ENCODE measurements around the gene DBI. TPM values are rescaled to one million over a fixed set of nuclear protein-coding genes. Genes with fewer than 3 reads are reported as not detected.

The DBI gene
- total RNA-seq, 1 donor from 2014 or later, result 11.2 TPM

- H3K9me3 ChIP-seq, result no peaks in the 10 kb centered on the region
- H3K27me3 ChIP-seq, result no peaks in the 10 kb centered on the region
- H3K27ac ChIP-seq, result no peak overlapping the region
- no peaks in the 10 kb centered on the region for H3K4me1 ChIP-seq
- no peak overlapping the region for H3K4me3 ChIP-seq
- intact Hi-C loops (cut with DNase I), result no loop called here
- DNase-seq (ENCODE audit: low spot score in 2 of 2), result no peak
- TF ChIP-seq CTCF (IDR thresholded peaks at IDR 0.05), result no peak
- no peaks in the 10 kb centered on the region for H3K36me3 ChIP-seq
Measured at GRCh38 chr2:119414894-119415293, 48.1 kb downstream of the DBI start.

GRCh38 chr2:119415630-119416029, 48.9 kb downstream of the DBI start:
- H3K9me3 ChIP-seq, result no peaks in the 10 kb centered on the region
- no peak for TF ChIP-seq CTCF (IDR thresholded peaks at IDR 0.05)
- no peak overlapping the region for H3K4me3 ChIP-seq
- H3K36me3 ChIP-seq, result no peaks in the 10 kb centered on the region
- no peak overlapping the region for H3K27ac ChIP-seq
- no peaks in the 10 kb centered on the region for H3K4me1 ChIP-seq
- no peak for DNase-seq (ENCODE audit: low spot score in 2 of 2)
- no peaks in the 10 kb centered on the region for H3K27me3 ChIP-seq
- intact Hi-C loops (cut with DNase I), result no loop called here

GRCh38 chr2:119416299-119416923, 49.6 kb downstream of the DBI start:
- TF ChIP-seq CTCF (IDR thresholded peaks at IDR 0.05), result no peak
- Histone ChIP-seq H3K27me3 (no peaks in the 10 kb centered on the region), H3K36me3 (no peaks in the 10 kb centered on the region), H3K4me1 (no peaks in the 10 kb centered on the region), H3K4me3 (no peak overlapping the region), H3K9me3 (no peaks in the 10 kb centered on the region), H3K27ac (no peak overlapping the region)
- DNase-seq (ENCODE audit: low spot score in 2 of 2), result no peak
- intact Hi-C loops (cut with DNase I), result no loop called here

- Histone ChIP-seq H3K4me1 (no peaks in the 10 kb centered on the region), H3K27me3 (no peaks in the 10 kb centered on the region), H3K4me3 (no peak overlapping the region), H3K27ac (no peak overlapping the region), H3K9me3 (no peaks in the 10 kb centered on the region), H3K36me3 (no peaks in the 10 kb centered on the region)
- no peak for DNase-seq (ENCODE audit: low spot score in 2 of 2)
- intact Hi-C loops (cut with DNase I), result no loop called here
- TF ChIP-seq CTCF (IDR thresholded peaks at IDR 0.05), result no peak
Measured at GRCh38 chr2:119417908-119418307, 51.1 kb downstream of the DBI start.

- H3K4me3 ChIP-seq, result no peak overlapping the region
- no peak for DNase-seq (ENCODE audit: low spot score in 2 of 2)
- H3K27ac ChIP-seq, result no peak overlapping the region
- no peaks in the 10 kb centered on the region for H3K36me3 ChIP-seq
- no peaks in the 10 kb centered on the region for H3K27me3 ChIP-seq
- intact Hi-C loops (cut with DNase I), result no loop called here
- no peaks in the 10 kb centered on the region for H3K9me3 ChIP-seq
- H3K4me1 ChIP-seq, result no peaks in the 10 kb centered on the region
- no peak for TF ChIP-seq CTCF (IDR thresholded peaks at IDR 0.05)
Measured at GRCh38 chr2:119419065-119419464, 52.3 kb downstream of the DBI start.

All from ascending aorta (tissue), 2 donors.